HepG2 (cell line): Measurements from ENCODE around the gene HMHB1. TPM values are rescaled to one million over a fixed set of nuclear protein-coding genes. Genes with fewer than 3 reads are reported as not detected.

Experiments used
- ATAC-seq: fragments of 200-7000 bp; cut with Tn5 transposase; 3 replicates; pipeline ENCODE4 v1.9.1; 2020; ENCODE audit warnings: mild to moderate bottlenecking, moderate library complexity
- BruUV-seq: library from RNA; stranded (reverse); fragments of 400-500 nt; replicated peaks from 2 replicates; lab custom pipeline; 2021; lab: Mats Ljungman, UMichigan
- CTCF ChIA-PET: fragments of 300-600 bp; formaldehyde crosslinking; extraction: SDS; loops from one replicate; lab custom pipeline; 2021; ENCODE audit warnings: low total read pairs, inconsistent platforms, low intra/inter-chr PET ratio; lab: Yijun Ruan, JAX
- POLR2A ChIA-PET: fragments of 350-600 bp; sonication (Branson Sonifier 250); formaldehyde crosslinking; loops from one replicate; lab custom pipeline; 2020; ENCODE audit warnings: antibody characterized with exemption, inconsistent platforms; lab: Yijun Ruan, JAX
- DNase-seq: peaks from one replicate; pipeline ENCODE4 v3.0.0-alpha.2; 2015; ENCODE audit warnings: low spot score
- FAIRE-seq: peaks from 3 replicates; lab custom pipeline; 2011; peaks lifted over from hg19 to GRCh38; lab: Jason Lieb, UNC
- H2AFZ ChIP-seq: one replicate; pipeline ENCODE4 v1.6.1; 2011; ENCODE audit warnings: low read length, inconsistent platforms
- H3K27ac ChIP-seq: fragments of 300-600 bp; 3 replicates; pipeline ENCODE4 v1.8.0; 2011; ENCODE audit warnings: mixed run types, mild to moderate bottlenecking, mixed read lengths, low read length, inconsistent platforms; ENCODE audit not compliant: insufficient read depth; ENCODE audit errors: extremely low read length
- H3K27me3 ChIP-seq, 2 experiments: fragments of 200-600 bp in 1 of 2; 2 replicates in 1 of 2; 3 replicates in 1 of 2; pipeline versions ENCODE4 v1.6.0 to v1.8.0; 2011; ENCODE audit warnings: low read length in 2 of 2, mild to moderate bottlenecking in 2 of 2, moderate library complexity in 2 of 2, inconsistent platforms in 1 of 2; ENCODE audit not compliant: insufficient read depth in 2 of 2, control insufficient read depth in 1 of 2
- H3K36me3 ChIP-seq, 2 experiments: fragments of 200-600 bp in 1 of 2; replicated peaks in 1 of 2; 2 replicates in 1 of 2; 3 replicates in 1 of 2; pipeline versions ENCODE4 v1.5.1 to v1.8.0; 2011; ENCODE audit warnings: low read length in 2 of 2, inconsistent platforms in 1 of 2; ENCODE audit not compliant: insufficient read depth in 2 of 2, control insufficient read depth in 1 of 2
- H3K4me1 ChIP-seq: 2 replicates; pipeline ENCODE4 v1.5.1; 2012; ENCODE audit warnings: low read length, inconsistent platforms; ENCODE audit not compliant: insufficient read depth
- H3K4me2 ChIP-seq: 2 replicates; pipeline ENCODE4 v1.6.0; 2011; ENCODE audit warnings: low read depth, low read length, inconsistent platforms
- H3K4me3 ChIP-seq, 3 experiments: fragments of 200-600 bp in 1 of 3; sonication (generic), shearing (Covaris generic) in 1 of 3; replicated peaks in 1 of 3; 2 replicates each; pipeline ENCODE4 v1.5.1; 2011 to 2016; ENCODE audit warnings: low read length in 3 of 3, inconsistent platforms in 2 of 3, low read depth in 2 of 3, mild to moderate bottlenecking in 2 of 3, control low read depth in 1 of 3, mixed read lengths in 1 of 3; ENCODE audit not compliant: insufficient read depth in 1 of 3
- H3K79me2 ChIP-seq: one replicate; pipeline ENCODE4 v1.6.1; 2011; ENCODE audit warnings: low read length, inconsistent platforms; ENCODE audit not compliant: insufficient read depth
- H3K9ac ChIP-seq: 2 replicates; pipeline ENCODE4 v1.6.0; 2011; ENCODE audit warnings: mild to moderate bottlenecking, low read depth, low read length, inconsistent platforms; ENCODE audit not compliant: insufficient read depth
- H3K9me3 ChIP-seq: 2 replicates; pipeline ENCODE4 v1.5.1; 2012; ENCODE audit warnings: mild to moderate bottlenecking, low read length
- H4K20me1 ChIP-seq: 2 replicates; pipeline ENCODE4 v1.6.0; 2011; ENCODE audit warnings: inconsistent platforms, mild to moderate bottlenecking, low read length, moderate library complexity; ENCODE audit not compliant: insufficient read depth
- FOXC1 ChIP-seq: sonication (generic); formaldehyde crosslinking; IDR thresholded peaks from 2 replicates; pipeline ENCODE4 v1.8.0; 2022; ENCODE audit warnings: mild to moderate bottlenecking, missing genetic modification reagents, borderline replicate concordance
- MTF2 ChIP-seq: sonication (generic); formaldehyde crosslinking; IDR thresholded peaks from 2 replicates; pipeline ENCODE4 v1.5.0; 2020; ENCODE audit warnings: missing genetic modification reagents, borderline replicate concordance
- NFATC3 ChIP-seq: sonication (generic); formaldehyde crosslinking; IDR thresholded peaks from 2 replicates; pipeline ENCODE4 v1.5.1; 2020; ENCODE audit warnings: mild to moderate bottlenecking, missing genetic modification reagents
- ONECUT2 ChIP-seq: sonication (generic); formaldehyde crosslinking; IDR thresholded peaks from 2 replicates; pipeline ENCODE4 v1.4.0; 2020; ENCODE audit warnings: missing genetic modification reagents
- ZEB1 ChIP-seq: IDR thresholded peaks from 2 replicates; pipeline ENCODE4 v1.6.1; 2012; ENCODE audit warnings: mild to moderate bottlenecking, low read depth, inconsistent platforms; ENCODE audit not compliant: insufficient replicate concordance
- ZFY ChIP-seq: sonication (generic); formaldehyde crosslinking; IDR thresholded peaks from 2 replicates; pipeline ENCODE4 v1.4.0; 2020; ENCODE audit warnings: missing genetic modification reagents
- WGBS: methylation state at CpG from one replicate; pipeline ENCODE4 v1.1.6; 2017; ENCODE audit warnings: low lambda C conversion rate; 5-methylcytosine and 5-hydroxymethylcytosine counted together
- in situ Hi-C: cut with HindIII; loops from 2 replicates; pipeline ENCODE4 v1.10.0; 2017; ENCODE audit warnings: low pct_unique_long_range_greater_than_20kb; ENCODE audit not compliant: extremely low pct_ligation_motif_present
- intact Hi-C: fragments of 100-400 bp; cut with micrococcal nuclease; formaldehyde crosslinking; loops from one replicate; pipeline ENCODE4 v1.10.0; 2022; ENCODE audit not compliant: unreplicated experiment
- polyA plus RNA-seq, 8 experiments: library from polyadenylated mRNA; depleted of rRNA in 3 of 8; stranded (reverse) in 7 of 8; unstranded in 1 of 8; fragments of >200 nt; fragmentation: Illumina TruSeq in 4 of 8; extraction: Trizol in 4 of 8; gene quantifications; 2 replicates each; pipeline versions ENCODE4 v1.2.1 to v1.2.3, GENCODE V29; 2011 to 2016; ENCODE audit warnings: low read depth in 4 of 8, missing spikeins in 1 of 8, mixed read lengths in 1 of 8; ENCODE audit not compliant: insufficient read depth in 1 of 8
- total RNA-seq, 5 experiments: library from RNA; depleted of rRNA; stranded (reverse); fragments of >200 nt; fragmentation: Illumina TruSeq; extraction: Trizol; gene quantifications; 2 replicates each; pipeline ENCODE4 v1.2.3, GENCODE V29; 2016; ENCODE audit warnings: low read depth in 1 of 5
- TF ChIP-seq, protein P1 (sequence below): sonication (generic); formaldehyde crosslinking; IDR thresholded peaks from 2 replicates; pipeline ENCODE4 v1.4.0; 2020; ENCODE audit warnings: missing genetic modification reagents
- TF ChIP-seq, protein P2 (sequence below), 2 experiments: IDR thresholded peaks; 2 replicates each; pipeline ENCODE4 v1.6.1; 2011 to 2012; ENCODE audit warnings: low read length in 2 of 2, borderline replicate concordance in 1 of 2, low read depth in 1 of 2, mild to moderate bottlenecking in 1 of 2, moderate library complexity in 1 of 2
- TF ChIP-seq, protein P3 (sequence below): sonication (generic); formaldehyde crosslinking; IDR thresholded peaks from 2 replicates; pipeline ENCODE4 v1.8.0; 2023; ENCODE audit warnings: mild to moderate bottlenecking, missing genetic modification reagents
- TF ChIP-seq, protein P4 (sequence below): sonication (generic); formaldehyde crosslinking; IDR thresholded peaks from 2 replicates; pipeline ENCODE4 v1.5.1; 2020; ENCODE audit warnings: missing genetic modification reagents, mild to moderate bottlenecking, borderline replicate concordance

HMHB1 gene
- total and polyA plus RNA-seq, 2 of the 13 experiments (the other 11 are each of a cell fraction or from before 2014, with no cell fraction given): not detected

DNA sequence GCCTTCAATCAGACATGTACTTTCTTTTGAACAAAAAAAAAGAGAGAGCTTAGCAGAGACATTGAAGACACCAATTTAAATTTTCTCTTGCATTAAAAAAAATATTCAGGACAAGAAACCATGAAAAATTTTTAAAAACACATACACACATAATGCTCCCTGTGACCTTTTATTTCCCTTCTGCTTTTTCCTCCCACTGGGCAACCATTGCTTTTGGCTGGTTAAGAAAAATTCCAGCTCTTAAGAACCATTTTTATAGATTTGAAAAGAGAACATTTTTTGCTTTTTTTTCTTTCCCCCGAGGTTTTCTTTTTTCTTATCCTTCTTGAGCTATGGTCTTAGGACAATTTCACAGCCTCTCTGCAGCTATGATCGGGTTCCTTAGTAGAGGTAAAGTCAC is 6.1 kb upstream of the HMHB1 start:
- POLR2A ChIA-PET: no interaction called here
- TF ChIP-seq ZEB1: no peak
- TF ChIP-seq, protein P1, sequence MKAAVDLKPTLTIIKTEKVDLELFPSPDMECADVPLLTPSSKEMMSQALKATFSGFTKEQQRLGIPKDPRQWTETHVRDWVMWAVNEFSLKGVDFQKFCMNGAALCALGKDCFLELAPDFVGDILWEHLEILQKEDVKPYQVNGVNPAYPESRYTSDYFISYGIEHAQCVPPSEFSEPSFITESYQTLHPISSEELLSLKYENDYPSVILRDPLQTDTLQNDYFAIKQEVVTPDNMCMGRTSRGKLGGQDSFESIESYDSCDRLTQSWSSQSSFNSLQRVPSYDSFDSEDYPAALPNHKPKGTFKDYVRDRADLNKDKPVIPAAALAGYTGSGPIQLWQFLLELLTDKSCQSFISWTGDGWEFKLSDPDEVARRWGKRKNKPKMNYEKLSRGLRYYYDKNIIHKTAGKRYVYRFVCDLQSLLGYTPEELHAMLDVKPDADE (CRISPR knock-in tag): no peak
- TF ChIP-seq, protein P2, sequence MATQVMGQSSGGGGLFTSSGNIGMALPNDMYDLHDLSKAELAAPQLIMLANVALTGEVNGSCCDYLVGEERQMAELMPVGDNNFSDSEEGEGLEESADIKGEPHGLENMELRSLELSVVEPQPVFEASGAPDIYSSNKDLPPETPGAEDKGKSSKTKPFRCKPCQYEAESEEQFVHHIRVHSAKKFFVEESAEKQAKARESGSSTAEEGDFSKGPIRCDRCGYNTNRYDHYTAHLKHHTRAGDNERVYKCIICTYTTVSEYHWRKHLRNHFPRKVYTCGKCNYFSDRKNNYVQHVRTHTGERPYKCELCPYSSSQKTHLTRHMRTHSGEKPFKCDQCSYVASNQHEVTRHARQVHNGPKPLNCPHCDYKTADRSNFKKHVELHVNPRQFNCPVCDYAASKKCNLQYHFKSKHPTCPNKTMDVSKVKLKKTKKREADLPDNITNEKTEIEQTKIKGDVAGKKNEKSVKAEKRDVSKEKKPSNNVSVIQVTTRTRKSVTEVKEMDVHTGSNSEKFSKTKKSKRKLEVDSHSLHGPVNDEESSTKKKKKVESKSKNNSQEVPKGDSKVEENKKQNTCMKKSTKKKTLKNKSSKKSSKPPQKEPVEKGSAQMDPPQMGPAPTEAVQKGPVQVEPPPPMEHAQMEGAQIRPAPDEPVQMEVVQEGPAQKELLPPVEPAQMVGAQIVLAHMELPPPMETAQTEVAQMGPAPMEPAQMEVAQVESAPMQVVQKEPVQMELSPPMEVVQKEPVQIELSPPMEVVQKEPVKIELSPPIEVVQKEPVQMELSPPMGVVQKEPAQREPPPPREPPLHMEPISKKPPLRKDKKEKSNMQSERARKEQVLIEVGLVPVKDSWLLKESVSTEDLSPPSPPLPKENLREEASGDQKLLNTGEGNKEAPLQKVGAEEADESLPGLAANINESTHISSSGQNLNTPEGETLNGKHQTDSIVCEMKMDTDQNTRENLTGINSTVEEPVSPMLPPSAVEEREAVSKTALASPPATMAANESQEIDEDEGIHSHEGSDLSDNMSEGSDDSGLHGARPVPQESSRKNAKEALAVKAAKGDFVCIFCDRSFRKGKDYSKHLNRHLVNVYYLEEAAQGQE (IDR thresholded peaks at IDR 0.05; ENCODE audit: borderline replicate concordance in 1 of 2, low read depth in 1 of 2, low read length in 2 of 2): no peak
- TF ChIP-seq, protein P3, sequence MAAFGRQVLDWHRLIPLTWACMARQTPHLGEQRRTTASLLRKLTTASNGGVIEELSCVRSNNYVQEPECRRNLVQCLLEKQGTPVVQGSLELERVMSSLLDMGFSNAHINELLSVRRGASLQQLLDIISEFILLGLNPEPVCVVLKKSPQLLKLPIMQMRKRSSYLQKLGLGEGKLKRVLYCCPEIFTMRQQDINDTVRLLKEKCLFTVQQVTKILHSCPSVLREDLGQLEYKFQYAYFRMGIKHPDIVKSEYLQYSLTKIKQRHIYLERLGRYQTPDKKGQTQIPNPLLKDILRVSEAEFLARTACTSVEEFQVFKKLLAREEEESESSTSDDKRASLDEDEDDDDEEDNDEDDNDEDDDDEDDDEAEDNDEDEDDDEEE (CRISPR knock-in tag): no peak
- TF ChIP-seq NFATC3 (CRISPR knock-in tag): no peak
- TF ChIP-seq FOXC1 (CRISPR knock-in tag): no peak
- no peak for TF ChIP-seq ZFY (CRISPR knock-in tag)
- no peak for TF ChIP-seq MTF2
- no peak for TF ChIP-seq ONECUT2
- TF ChIP-seq, protein P4, sequence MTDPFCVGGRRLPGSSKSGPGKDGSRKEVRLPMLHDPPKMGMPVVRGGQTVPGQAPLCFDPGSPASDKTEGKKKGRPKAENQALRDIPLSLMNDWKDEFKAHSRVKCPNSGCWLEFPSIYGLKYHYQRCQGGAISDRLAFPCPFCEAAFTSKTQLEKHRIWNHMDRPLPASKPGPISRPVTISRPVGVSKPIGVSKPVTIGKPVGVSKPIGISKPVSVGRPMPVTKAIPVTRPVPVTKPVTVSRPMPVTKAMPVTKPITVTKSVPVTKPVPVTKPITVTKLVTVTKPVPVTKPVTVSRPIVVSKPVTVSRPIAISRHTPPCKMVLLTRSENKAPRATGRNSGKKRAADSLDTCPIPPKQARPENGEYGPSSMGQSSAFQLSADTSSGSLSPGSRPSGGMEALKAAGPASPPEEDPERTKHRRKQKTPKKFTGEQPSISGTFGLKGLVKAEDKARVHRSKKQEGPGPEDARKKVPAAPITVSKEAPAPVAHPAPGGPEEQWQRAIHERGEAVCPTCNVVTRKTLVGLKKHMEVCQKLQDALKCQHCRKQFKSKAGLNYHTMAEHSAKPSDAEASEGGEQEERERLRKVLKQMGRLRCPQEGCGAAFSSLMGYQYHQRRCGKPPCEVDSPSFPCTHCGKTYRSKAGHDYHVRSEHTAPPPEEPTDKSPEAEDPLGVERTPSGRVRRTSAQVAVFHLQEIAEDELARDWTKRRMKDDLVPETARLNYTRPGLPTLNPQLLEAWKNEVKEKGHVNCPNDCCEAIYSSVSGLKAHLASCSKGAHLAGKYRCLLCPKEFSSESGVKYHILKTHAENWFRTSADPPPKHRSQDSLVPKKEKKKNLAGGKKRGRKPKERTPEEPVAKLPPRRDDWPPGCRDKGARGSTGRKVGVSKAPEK (CRISPR knock-in tag): no peak

More for the DNA sequence above, 6.1 kb upstream of the HMHB1 start:
- FAIRE-seq: no peak
- intact Hi-C loops (no loop called here), in situ Hi-C loops (loop anchor here (25.0 kb wide), 1 partner anchor 369 kb away; no protein-coding TSS in a partner anchor)
- BruUV-seq: no TSS peak
- Histone ChIP-seq H3K27me3 (0 out of 5 replicates have a peak, but pooled peaks cover 0 to 2% of the 10 kb centered on the region in 2 experiments), H3K36me3 (no peaks in the 10 kb centered on the region), H3K27ac (no peak overlapping the region), H3K79me2 (no peaks in the 10 kb centered on the region), H3K4me1 (no peaks in the 10 kb centered on the region), H3K9ac (no peak overlapping the region), H2AFZ (no peak overlapping the region), H3K9me3 (no peaks in the 10 kb centered on the region), H3K4me3 (no peak overlapping the region), H3K4me2 (no peak overlapping the region), H4K20me1 (no peaks in the 10 kb centered on the region; the same call in 1 of the 2 replicates)
- DNase-seq: no peak
- no peak for ATAC-seq
- CTCF ChIA-PET: no interaction called here
- WGBS: 7% methylated on average over 2 of the region's 2 CpGs
